Kidney (tissue), 14 donors: ENCODE results near the gene IL12A. TPM values are rescaled to one million over a fixed set of nuclear protein-coding genes. Genes with fewer than 3 reads are reported as not detected.

ENCODE experiments used
- DNase-seq, 5 donors: peaks; one replicate each; pipeline ENCODE4 v3.0.0-alpha.2; 2013 to 2020
- FAIRE-seq: peaks from 2 replicates; lab custom pipeline; 2012; peaks lifted over from hg19 to GRCh38; lab: Jason Lieb, UNC
- H3K27ac ChIP-seq, 2 donors: one replicate each; pipeline ENCODE4 v1.7.0; 2013; ENCODE audit warnings: low read depth in 2 of 2, low read length in 2 of 2, inconsistent platforms in 1 of 2
- H3K27me3 ChIP-seq: one replicate; pipeline ENCODE4 v1.7.1; 2013; ENCODE audit warnings: low read length, inconsistent platforms; ENCODE audit not compliant: control insufficient read depth, insufficient read depth
- H3K36me3 ChIP-seq, 3 donors: one replicate each; pipeline versions ENCODE4 v1.7.0 to v1.7.1; 2013; ENCODE audit warnings: low read length in 3 of 3, control low read depth in 1 of 3, inconsistent platforms in 1 of 3; ENCODE audit not compliant: insufficient read depth in 3 of 3, control insufficient read depth in 2 of 3
- H3K4me1 ChIP-seq, 3 donors: one replicate each; pipeline versions ENCODE4 v1.7.0 to v1.7.1; 2013; ENCODE audit warnings: low read length in 3 of 3, inconsistent platforms in 1 of 3, low read depth in 1 of 3; ENCODE audit not compliant: control insufficient read depth in 2 of 3, insufficient read depth in 2 of 3
- H3K4me3 ChIP-seq, 3 donors: one replicate each; pipeline versions ENCODE4 v1.7.0 to v1.8.1; 2013; ENCODE audit warnings: low read length in 3 of 3, control low read depth in 1 of 3, inconsistent platforms in 1 of 3
- H3K9ac ChIP-seq, 3 donors: one replicate each; pipeline versions ENCODE4 v1.7.0 to v1.7.1; 2013; ENCODE audit warnings: low read length in 3 of 3, control low read depth in 1 of 3, inconsistent platforms in 1 of 3
- H3K9me3 ChIP-seq, 3 donors: one replicate each; pipeline versions ENCODE4 v1.7.0 to v1.7.1; 2013; ENCODE audit warnings: low read length in 3 of 3, control low read depth in 1 of 3, inconsistent platforms in 1 of 3; ENCODE audit not compliant: control insufficient read depth in 2 of 3, insufficient read depth in 1 of 3
- intact Hi-C: fragments of 100-400 bp; cut with DNase I; formaldehyde crosslinking; loops from one replicate; pipeline ENCODE4 v1.11.1; 2022
- polyA plus RNA-seq: library from polyadenylated mRNA; stranded (reverse); fragments of 350-450 nt; fragmentation: Illumina TruSeq; extraction: RNeasy Lipid Tissue Mini Kit (QIAGEN cat#74804); gene quantifications from one replicate; pipeline ENCODE4 v1.2.3, GENCODE V29; 2014; ENCODE audit warnings: low read depth, low replicate concordance; ENCODE audit not compliant: insufficient read depth
- total RNA-seq: library from RNA; stranded (reverse); fragmentation: NEBNext Ultra II Directional; extraction: Animal tissue kit (Norgen Biotek cat#: 25700); gene quantifications from one replicate; pipeline ENCODE4 v1.2.1, GENCODE V29; 2021
- TF ChIP-seq, protein P1 (sequence below): IDR thresholded peaks from 3 replicates; pipeline ENCODE4 v1.5.1; 2012; ENCODE audit warnings: mild to moderate bottlenecking, moderate library complexity, borderline replicate concordance; ENCODE audit not compliant: insufficient read depth; ENCODE audit errors: extremely low read depth
- donor health status: control.
- donor health status: control.
- donor health status: control.
- donor health status: control.
- donor health status: control.
- donor health status: DM: yes; HTN: yes; CAD: no.
- donor health status: Normal renal cell carcinoma (clear cell type).

Gene IL12A
- total and polyA plus RNA-seq, 2 donors from 2014 or later: 0.22 TPM; not detected in 1

- no peaks in the 10 kb centered on the region for H3K27me3 ChIP-seq
- no peaks in the 10 kb centered on the region for H3K4me1 ChIP-seq
- no peak overlapping the region for H3K4me3 ChIP-seq
- no peaks in the 10 kb centered on the region for H3K9me3 ChIP-seq
- no peak overlapping the region for H3K27ac ChIP-seq
- TF ChIP-seq, protein P1, sequence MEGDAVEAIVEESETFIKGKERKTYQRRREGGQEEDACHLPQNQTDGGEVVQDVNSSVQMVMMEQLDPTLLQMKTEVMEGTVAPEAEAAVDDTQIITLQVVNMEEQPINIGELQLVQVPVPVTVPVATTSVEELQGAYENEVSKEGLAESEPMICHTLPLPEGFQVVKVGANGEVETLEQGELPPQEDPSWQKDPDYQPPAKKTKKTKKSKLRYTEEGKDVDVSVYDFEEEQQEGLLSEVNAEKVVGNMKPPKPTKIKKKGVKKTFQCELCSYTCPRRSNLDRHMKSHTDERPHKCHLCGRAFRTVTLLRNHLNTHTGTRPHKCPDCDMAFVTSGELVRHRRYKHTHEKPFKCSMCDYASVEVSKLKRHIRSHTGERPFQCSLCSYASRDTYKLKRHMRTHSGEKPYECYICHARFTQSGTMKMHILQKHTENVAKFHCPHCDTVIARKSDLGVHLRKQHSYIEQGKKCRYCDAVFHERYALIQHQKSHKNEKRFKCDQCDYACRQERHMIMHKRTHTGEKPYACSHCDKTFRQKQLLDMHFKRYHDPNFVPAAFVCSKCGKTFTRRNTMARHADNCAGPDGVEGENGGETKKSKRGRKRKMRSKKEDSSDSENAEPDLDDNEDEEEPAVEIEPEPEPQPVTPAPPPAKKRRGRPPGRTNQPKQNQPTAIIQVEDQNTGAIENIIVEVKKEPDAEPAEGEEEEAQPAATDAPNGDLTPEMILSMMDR: no peak
- intact Hi-C loops: no loop called here
- no peak for FAIRE-seq
- no peak overlapping the region for H3K9ac ChIP-seq
- no peaks in the 10 kb centered on the region for H3K36me3 ChIP-seq
- no peak for DNase-seq
These were observed 42.7 kb upstream of the IL12A start for GRCh38 chr3:159945930-159946329.

DNA sequence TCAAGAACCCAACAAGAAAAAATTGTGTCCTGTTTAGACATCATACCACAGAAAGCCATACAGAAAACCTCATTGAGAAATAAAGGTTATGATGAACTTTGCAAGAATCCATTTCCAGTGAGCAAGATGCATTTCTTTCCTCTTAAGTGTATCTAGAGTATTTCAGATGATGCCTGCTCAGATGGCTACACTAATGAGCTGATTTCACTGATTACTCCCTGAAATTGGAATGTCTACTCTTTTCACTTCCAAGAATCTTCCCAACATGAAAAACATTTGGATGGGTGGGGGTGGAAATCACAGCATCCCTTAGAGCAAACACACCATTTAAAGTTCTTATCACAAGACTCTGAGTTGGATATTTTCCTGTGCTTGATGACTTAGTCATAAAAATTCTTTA is 41.4 kb upstream of the IL12A start:
- FAIRE-seq: no peak

DNA sequence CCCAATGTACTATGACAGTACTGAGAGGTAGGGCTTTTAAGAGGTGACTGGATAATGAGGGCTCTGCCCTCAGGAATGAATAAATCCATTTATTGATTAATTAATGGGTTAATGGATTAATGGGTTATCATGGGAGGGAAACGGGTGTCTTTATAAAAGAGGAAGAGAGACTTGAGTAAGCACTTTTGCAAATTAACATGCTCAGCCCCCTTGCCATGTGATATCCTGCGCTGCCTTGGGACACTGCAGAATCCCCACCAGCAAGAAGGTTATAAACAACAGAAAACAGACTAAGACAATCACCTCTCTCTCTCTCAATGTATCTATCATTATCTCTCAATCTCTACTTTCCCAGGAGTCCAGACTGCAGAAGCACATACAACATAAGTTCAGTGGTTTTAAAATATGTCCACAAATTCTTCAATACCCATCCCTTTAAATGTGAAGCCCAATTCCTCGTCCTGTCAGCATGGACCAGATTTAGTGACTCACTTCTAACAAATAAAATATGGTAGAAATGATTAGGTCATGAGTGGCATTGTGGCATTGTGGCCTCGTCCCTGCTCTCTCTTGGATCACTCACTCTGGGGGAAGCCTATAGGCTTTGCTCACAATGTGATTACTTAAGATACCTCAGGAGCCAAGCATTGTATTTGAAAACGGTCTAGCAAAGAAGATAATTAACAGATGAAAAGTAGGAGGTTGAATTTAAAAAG is 40.0 kb upstream of the IL12A start:
- DNase-seq: no peak
- Histone ChIP-seq H3K27me3 (no peaks in the 10 kb centered on the region), H3K36me3 (no peaks in the 10 kb centered on the region), H3K9ac (no peak overlapping the region), H3K9me3 (no peaks in the 10 kb centered on the region), H3K4me3 (no peak overlapping the region), H3K27ac (no peak overlapping the region), H3K4me1 (no peaks in the 10 kb centered on the region)
- TF ChIP-seq, protein P1: no peak
- intact Hi-C loops: no loop called here
- no peak for FAIRE-seq

More for the DNA sequence above, 41.4 kb upstream of the IL12A start:
- no peaks in the 10 kb centered on the region for H3K4me1 ChIP-seq
- H3K27me3 ChIP-seq: no peaks in the 10 kb centered on the region
- no peaks in the 10 kb centered on the region for H3K36me3 ChIP-seq
- TF ChIP-seq, protein P1: no peak
- H3K4me3 ChIP-seq: no peak overlapping the region
- H3K9ac ChIP-seq: no peak overlapping the region
- DNase-seq: no peak
- H3K27ac ChIP-seq: no peak overlapping the region
- no peaks in the 10 kb centered on the region for H3K9me3 ChIP-seq
- intact Hi-C loops: no loop called here
